HEK293 (cell line): Measurements from ENCODE around the gene NEGR1.

ENCODE experiments used
- CTCF ChIA-PET: fragments of 350-600 bp; formaldehyde crosslinking; extraction: SDS; loops from one replicate; lab custom pipeline; 2021; ENCODE audit warnings: antibody characterized with exemption; lab: Yijun Ruan, JAX
- POLR2A ChIA-PET: fragments of 300-600 bp; formaldehyde crosslinking; extraction: SDS; loops from one replicate; lab custom pipeline; 2020; ENCODE audit warnings: antibody characterized with exemption, inconsistent platforms; lab: Yijun Ruan, JAX
- H3K27ac ChIP-seq: fragments of 200-500 bp; sonication (Bioruptor generic); 2 replicates; pipeline ENCODE4 v1.5.1; 2014; ENCODE audit warnings: low read depth, low read length, control low read depth, inconsistent platforms; ENCODE audit errors: extremely low read depth
- H3K36me3 ChIP-seq, 2 experiments: fragments of 200-500 bp in 1 of 2; sonication (Bioruptor generic) in 1 of 2; 1 replicate in 1 of 2; 2 replicates in 1 of 2; pipeline ENCODE4 v1.5.1; 2014 to 2017; ENCODE audit warnings: inconsistent platforms in 2 of 2, low read length in 2 of 2; ENCODE audit not compliant: control insufficient read depth in 2 of 2, insufficient read depth in 1 of 2
- H3K4me1 ChIP-seq: fragments of 200-500 bp; sonication (Bioruptor generic); 2 replicates; pipeline ENCODE4 v1.5.1; 2014; ENCODE audit warnings: mild to moderate bottlenecking, low read length, inconsistent platforms; ENCODE audit not compliant: control insufficient read depth, insufficient read depth
- H3K4me3 ChIP-seq: 2 replicates; pipeline ENCODE4 v1.5.1; 2011; ENCODE audit warnings: low read depth, mild to moderate bottlenecking, control low read depth, low read length, moderate library complexity
- H3K9me3 ChIP-seq: fragments of 200-500 bp; sonication (Bioruptor generic); 2 replicates; pipeline ENCODE4 v1.5.1; 2014; ENCODE audit warnings: low read depth, low read length, inconsistent platforms; ENCODE audit not compliant: control insufficient read depth, insufficient read depth
- KLF16 ChIP-seq: fragments of 450-650 bp; formaldehyde crosslinking; IDR thresholded peaks from 2 replicates; pipeline ENCODE4 v1.5.1; 2017; ENCODE audit warnings: missing biosample characterization, missing genetic modification characterization
- KLF9 ChIP-seq: fragments of 450-650 bp; formaldehyde crosslinking; IDR thresholded peaks from 2 replicates; pipeline ENCODE4 v1.5.1; 2016; ENCODE audit warnings: missing biosample characterization, missing genetic modification characterization, low read depth
- SALL2 ChIP-seq: fragments of 450-650 bp; formaldehyde crosslinking; IDR thresholded peaks from 2 replicates; pipeline ENCODE4 v1.5.0; 2017; ENCODE audit warnings: missing biosample characterization, mild to moderate bottlenecking, missing genetic modification characterization, borderline replicate concordance
- ZBTB1 ChIP-seq: fragments of 450-650 bp; formaldehyde crosslinking; IDR thresholded peaks from 2 replicates; pipeline ENCODE4 v1.5.1; 2016; ENCODE audit warnings: missing biosample characterization, missing genetic modification characterization
- ZBTB20 ChIP-seq: fragments of 450-650 bp; formaldehyde crosslinking; IDR thresholded peaks from 2 replicates; pipeline ENCODE4 v1.5.1; 2016; ENCODE audit warnings: missing biosample characterization, missing genetic modification characterization
- ZFHX2 ChIP-seq: fragments of 450-650 bp; formaldehyde crosslinking; conservative IDR thresholded peaks from 2 replicates; pipeline ENCODE4 v1.5.1; 2016; ENCODE audit warnings: missing biosample characterization, missing genetic modification characterization
- ZFP41 ChIP-seq: fragments of 450-650 bp; formaldehyde crosslinking; IDR thresholded peaks from 2 replicates; pipeline ENCODE4 v1.5.1; 2016; ENCODE audit warnings: missing biosample characterization, missing genetic modification characterization, borderline replicate concordance
- ZNF121 ChIP-seq: fragments of 450-650 bp; formaldehyde crosslinking; IDR thresholded peaks from 2 replicates; pipeline ENCODE4 v1.5.1; 2016; ENCODE audit warnings: missing biosample characterization, missing genetic modification characterization
- ZNF274 ChIP-seq, 2 experiments: fragments of 200-500 bp in 1 of 2; fragments of 450-650 bp in 1 of 2; sonication (Bioruptor generic) in 1 of 2; formaldehyde crosslinking in 1 of 2; IDR thresholded peaks; 2 replicates each; pipeline versions ENCODE4 v1.5.1 to v1.6.1; 2014 to 2016; ENCODE audit warnings: borderline replicate concordance in 1 of 2, inconsistent platforms in 1 of 2, low read length in 1 of 2, missing biosample characterization in 1 of 2, missing genetic modification characterization in 1 of 2
- ZNF324 ChIP-seq: fragments of 450-650 bp; formaldehyde crosslinking; IDR thresholded peaks from 2 replicates; pipeline ENCODE4 v1.5.1; 2016; ENCODE audit warnings: missing biosample characterization, missing genetic modification characterization
- ZNF404 ChIP-seq: fragments of 450-650 bp; formaldehyde crosslinking; IDR thresholded peaks from 2 replicates; pipeline ENCODE4 v1.5.1; 2017; ENCODE audit warnings: missing biosample characterization, missing genetic modification characterization
- ZNF626 ChIP-seq: fragments of 450-650 bp; sonication (Bioruptor Pico); formaldehyde crosslinking; IDR thresholded peaks from 2 replicates; pipeline ENCODE4 v1.5.1; 2018; ENCODE audit warnings: missing biosample characterization, missing genetic modification characterization, inconsistent platforms
- ZNF747 ChIP-seq: fragments of 450-650 bp; formaldehyde crosslinking; IDR thresholded peaks from 2 replicates; pipeline ENCODE4 v1.5.1; 2016; ENCODE audit warnings: missing biosample characterization, missing genetic modification characterization
- ZNF768 ChIP-seq: fragments of 450-650 bp; formaldehyde crosslinking; IDR thresholded peaks from 2 replicates; pipeline ENCODE4 v1.5.1; 2018; ENCODE audit warnings: missing biosample characterization, mild to moderate bottlenecking, missing genetic modification characterization
- ZNF837 ChIP-seq: fragments of 450-650 bp; formaldehyde crosslinking; IDR thresholded peaks from 2 replicates; pipeline ENCODE4 v1.5.1; 2016; ENCODE audit warnings: missing biosample characterization, missing genetic modification characterization
- TF ChIP-seq, protein P1 (sequence below): fragments of 450-650 bp; formaldehyde crosslinking; IDR thresholded peaks from 2 replicates; pipeline ENCODE4 v1.5.1; 2016; ENCODE audit warnings: missing biosample characterization, missing genetic modification characterization
- TF ChIP-seq, protein P2 (sequence below): fragments of 450-650 bp; formaldehyde crosslinking; optimal IDR thresholded peaks from 2 replicates; pipeline ENCODE3; 2016; ENCODE audit warnings: missing biosample characterization, mild to moderate bottlenecking, missing genetic modification characterization

Gene NEGR1

DNA sequence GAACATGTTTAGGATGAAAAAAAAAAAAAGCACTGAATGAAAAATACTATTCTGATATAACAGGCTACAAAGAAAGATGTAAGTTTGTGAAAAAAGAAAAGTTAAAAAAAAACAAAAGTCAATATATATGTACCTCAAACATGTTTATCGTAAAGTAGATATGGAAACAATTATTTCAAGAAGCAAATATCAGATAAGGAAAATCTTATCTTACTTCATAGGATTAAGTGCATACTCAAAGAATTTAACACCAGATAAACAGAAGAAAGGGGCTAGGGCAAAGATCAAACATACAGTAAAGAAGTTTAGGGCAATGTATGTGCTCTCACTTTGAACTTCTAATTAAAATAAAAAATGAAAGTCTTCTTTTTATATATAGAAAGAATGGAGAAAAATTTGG lies 75.3 kb downstream of the NEGR1 start (continued):
- no peak for TF ChIP-seq KLF16 (tag by site-specific recombination)
- no peak for TF ChIP-seq ZFP41 (tag by site-specific recombination)
- TF ChIP-seq, protein P1, sequence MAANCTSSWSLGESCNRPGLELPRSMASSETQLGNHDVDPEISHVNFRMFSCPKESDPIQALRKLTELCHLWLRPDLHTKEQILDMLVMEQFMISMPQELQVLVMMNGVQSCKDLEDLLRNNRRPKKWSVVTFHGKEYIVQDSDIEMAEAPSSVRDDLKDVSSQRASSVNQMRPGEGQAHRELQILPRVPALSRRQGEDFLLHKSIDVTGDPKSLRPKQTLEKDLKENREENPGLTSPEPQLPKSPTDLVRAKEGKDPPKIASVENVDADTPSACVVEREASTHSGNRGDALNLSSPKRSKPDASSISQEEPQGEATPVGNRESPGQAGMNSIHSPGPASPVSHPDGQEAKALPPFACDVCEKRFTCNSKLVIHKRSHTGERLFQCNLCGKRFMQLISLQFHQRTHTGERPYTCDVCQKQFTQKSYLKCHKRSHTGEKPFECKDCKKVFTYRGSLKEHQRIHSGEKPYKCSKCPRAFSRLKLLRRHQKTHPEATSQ (tag by site-specific recombination), result no peak
- TF ChIP-seq ZNF626 (tag by site-specific recombination), result no peak
- TF ChIP-seq, protein P2, sequence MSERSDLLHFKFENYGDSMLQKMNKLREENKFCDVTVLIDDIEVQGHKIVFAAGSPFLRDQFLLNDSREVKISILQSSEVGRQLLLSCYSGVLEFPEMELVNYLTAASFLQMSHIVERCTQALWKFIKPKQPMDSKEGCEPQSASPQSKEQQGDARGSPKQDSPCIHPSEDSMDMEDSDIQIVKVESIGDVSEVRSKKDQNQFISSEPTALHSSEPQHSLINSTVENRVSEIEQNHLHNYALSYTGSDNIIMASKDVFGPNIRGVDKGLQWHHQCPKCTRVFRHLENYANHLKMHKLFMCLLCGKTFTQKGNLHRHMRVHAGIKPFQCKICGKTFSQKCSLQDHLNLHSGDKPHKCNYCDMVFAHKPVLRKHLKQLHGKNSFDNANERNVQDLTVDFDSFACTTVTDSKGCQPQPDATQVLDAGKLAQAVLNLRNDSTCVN (tag by site-specific recombination), result no peak
- no peak for TF ChIP-seq ZNF768
- no peak for TF ChIP-seq ZNF404

- no peak overlapping the region for H3K4me3 ChIP-seq
- H3K9me3 ChIP-seq, result no peaks in the 10 kb centered on the region; the same call in 1 of the 2 replicates
- H3K27ac ChIP-seq, result no peak overlapping the region
- H3K4me1 ChIP-seq, result no peaks in the 10 kb centered on the region
- H3K36me3 ChIP-seq, result no peaks in the 10 kb centered on the region
- ChIA-PET POLR2A (no interaction called here), CTCF (interaction anchor here (0.6 kb wide), 1 partner anchor 704 kb away, joined by 3 read pairs; no protein-coding TSS in a partner anchor)
- TF ChIP-seq ZNF837 (no peak), ZNF121 (tag by site-specific recombination) (no peak), SALL2 (tag by site-specific recombination) (no peak), ZFP41 (tag by site-specific recombination) (no peak)
These were observed 79.6 kb downstream of the NEGR1 start for GRCh38 chr1:72202761-72203160.

DNA sequence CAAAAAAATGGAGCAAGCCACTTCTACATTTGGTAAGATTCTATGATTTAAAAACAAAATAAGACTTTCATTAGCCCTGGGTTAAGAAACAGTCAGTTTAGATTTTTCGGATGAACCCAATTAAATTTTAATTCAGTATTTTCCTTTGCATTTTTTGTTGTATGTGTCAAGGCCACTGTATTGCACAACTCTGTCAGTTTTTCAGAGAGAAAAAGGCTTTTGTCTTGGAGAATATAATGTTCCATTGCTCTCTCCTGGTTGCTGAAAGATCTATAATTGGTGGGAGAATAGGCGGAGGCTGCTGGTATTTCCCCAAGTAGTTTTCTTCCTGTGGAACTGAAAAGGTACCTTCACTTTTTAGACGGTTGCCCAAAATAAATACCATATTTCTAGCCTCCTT lies 84.6 kb downstream of the NEGR1 start:
- H3K4me1 ChIP-seq, result no peaks in the 10 kb centered on the region
- POLR2A ChIA-PET, result no interaction called here
- no peak overlapping the region for H3K27ac ChIP-seq
- H3K9me3 ChIP-seq, result no peaks in the 10 kb centered on the region; the same call in 1 of the 2 replicates
- CTCF ChIA-PET, result no interaction called here
- no peak for TF ChIP-seq ZBTB1 (tag by site-specific recombination)
- TF ChIP-seq ZNF747, result no peak
- TF ChIP-seq KLF9 (tag by site-specific recombination), result no peak
- TF ChIP-seq ZNF324 (tag by site-specific recombination), result no peak
- no peaks in the 10 kb centered on the region for H3K36me3 ChIP-seq
- no peak overlapping the region for H3K4me3 ChIP-seq

GRCh38 chr1:72186733-72187307 lies 95.5 kb downstream of the NEGR1 start:
- no peak overlapping the region for H3K27ac ChIP-seq
- ChIA-PET CTCF (interaction anchor here (0.7 to 1.3 kb wide), 2 partner anchors 44 to 404 kb away, joined by 3 to 6 read pairs; no protein-coding TSS in a partner anchor), POLR2A (no interaction called here)
- TF ChIP-seq ZBTB20, result no peak
- TF ChIP-seq ZNF274 (IDR thresholded peaks at IDR 0.05; ENCODE audit: low read length), result no peak
- no peak for TF ChIP-seq ZNF274 (tag by site-specific recombination; IDR thresholded peaks at IDR 0.05; ENCODE audit: borderline replicate concordance)
- TF ChIP-seq ZNF747, result no peak
- no peak for TF ChIP-seq ZFHX2 (tag by site-specific recombination)
- no peaks in the 10 kb centered on the region for H3K36me3 ChIP-seq
- H3K4me1 ChIP-seq, result no peaks in the 10 kb centered on the region
- no peak overlapping the region for H3K4me3 ChIP-seq
- H3K9me3 ChIP-seq, result no peaks in the 10 kb centered on the region
